Measurements from ENCODE around the gene C1orf174. TPM values are rescaled to one million over a fixed set of nuclear protein-coding genes. Genes with fewer than 3 reads are reported as not detected.

C1orf174 gene
- total and polyA plus RNA-seq, 8 donors: 6.7 to 11.6 (median 9.2) TPM

DNA sequence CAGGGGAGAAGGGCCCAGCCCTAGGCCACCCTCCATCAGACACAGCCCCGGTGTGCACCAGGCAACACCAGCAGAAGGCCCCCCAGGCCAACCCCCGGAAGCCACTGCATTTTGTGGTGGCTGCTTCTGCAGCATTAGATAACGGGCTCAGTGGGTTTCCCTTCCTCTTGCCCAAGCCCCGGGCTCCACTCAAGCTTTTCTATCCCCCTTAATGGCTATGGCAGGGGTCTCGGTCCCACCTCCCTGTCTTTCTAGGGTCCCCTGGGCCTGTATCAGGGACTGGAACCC, 18.9 kb downstream of the C1orf174 start:
- ATAC-seq (no peak), FAIRE-seq (no peak), DNase-seq (no peak)
- Histone ChIP-seq H3K9me3 (no peaks in the 10 kb centered on the region), H3K4me1 (no peaks in the 10 kb centered on the region), H3K27ac (no peak overlapping the region), H3K4me3 (no peak overlapping the region), H3K36me3 (peaks cover 0 to 29% (median 0%) of the 10 kb centered on the region in 3 donors), H3K27me3 (no peaks in the 10 kb centered on the region)
- TF ChIP-seq, protein P1, sequence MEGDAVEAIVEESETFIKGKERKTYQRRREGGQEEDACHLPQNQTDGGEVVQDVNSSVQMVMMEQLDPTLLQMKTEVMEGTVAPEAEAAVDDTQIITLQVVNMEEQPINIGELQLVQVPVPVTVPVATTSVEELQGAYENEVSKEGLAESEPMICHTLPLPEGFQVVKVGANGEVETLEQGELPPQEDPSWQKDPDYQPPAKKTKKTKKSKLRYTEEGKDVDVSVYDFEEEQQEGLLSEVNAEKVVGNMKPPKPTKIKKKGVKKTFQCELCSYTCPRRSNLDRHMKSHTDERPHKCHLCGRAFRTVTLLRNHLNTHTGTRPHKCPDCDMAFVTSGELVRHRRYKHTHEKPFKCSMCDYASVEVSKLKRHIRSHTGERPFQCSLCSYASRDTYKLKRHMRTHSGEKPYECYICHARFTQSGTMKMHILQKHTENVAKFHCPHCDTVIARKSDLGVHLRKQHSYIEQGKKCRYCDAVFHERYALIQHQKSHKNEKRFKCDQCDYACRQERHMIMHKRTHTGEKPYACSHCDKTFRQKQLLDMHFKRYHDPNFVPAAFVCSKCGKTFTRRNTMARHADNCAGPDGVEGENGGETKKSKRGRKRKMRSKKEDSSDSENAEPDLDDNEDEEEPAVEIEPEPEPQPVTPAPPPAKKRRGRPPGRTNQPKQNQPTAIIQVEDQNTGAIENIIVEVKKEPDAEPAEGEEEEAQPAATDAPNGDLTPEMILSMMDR (IDR thresholded peaks at IDR 0.05): no peak
- WGBS, 2 donors: 92 to 94% methylated on average over 5 of the region's 5 CpGs
- intact Hi-C loops (cut with DNase I): no loop called here

DNA sequence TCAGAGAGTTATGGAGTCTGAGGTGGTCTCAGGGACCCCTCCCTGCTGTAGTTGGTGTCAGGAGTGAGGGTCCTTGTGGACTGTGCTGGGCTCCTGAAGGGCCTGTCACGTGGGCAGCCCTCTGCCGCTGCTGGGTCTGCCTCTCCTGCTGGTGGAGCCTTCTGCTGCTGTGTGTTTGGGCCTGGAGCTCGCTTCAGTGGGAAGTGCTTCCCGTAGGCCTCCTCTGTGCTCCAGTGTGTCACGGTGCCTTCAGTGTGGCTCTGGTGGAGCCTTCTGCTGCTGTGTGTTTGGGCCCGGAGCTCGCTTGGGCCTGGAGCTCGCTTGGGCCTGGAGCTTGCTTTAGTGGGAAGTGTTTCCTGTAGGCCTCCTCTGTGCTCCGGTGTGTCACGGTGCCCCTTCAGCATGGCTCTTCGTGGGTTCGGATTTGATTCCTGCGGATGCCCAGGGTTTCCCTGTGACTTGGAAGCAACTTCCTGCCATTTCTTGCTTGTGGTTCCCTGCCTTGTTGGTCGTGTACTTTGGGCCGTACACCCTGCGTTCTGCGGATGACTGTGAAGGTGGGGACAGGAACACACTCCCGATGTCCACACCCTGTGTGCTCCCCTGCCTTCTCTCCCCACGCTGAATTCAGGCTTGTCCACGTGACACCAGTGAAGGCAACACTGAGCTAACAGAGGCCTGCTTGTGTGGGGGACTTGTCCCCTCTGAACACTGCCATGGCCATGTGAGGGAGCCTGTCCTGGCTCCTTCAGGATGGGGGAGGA, 19.5 kb downstream of the C1orf174 start:
- no peak for ATAC-seq
- 92 to 98% methylated on average over 20 of the region's 20 CpGs for WGBS, 2 donors
- H3K36me3 ChIP-seq: peaks cover 0 to 30% (median 0%) of the 10 kb centered on the region in 3 donors
- TF ChIP-seq, protein P1 (IDR thresholded peaks at IDR 0.05): no peak
- H3K27ac ChIP-seq: peak overlapping the region; percentile 0 to 56 (median 38)
- H3K9me3 ChIP-seq: no peaks in the 10 kb centered on the region
- no peaks in the 10 kb centered on the region for H3K27me3 ChIP-seq
- no peak overlapping the region for H3K4me3 ChIP-seq
- intact Hi-C loops (cut with DNase I): no loop called here
- no peak for FAIRE-seq
- H3K4me1 ChIP-seq: no peaks in the 10 kb centered on the region
- no peak for DNase-seq

DNA sequence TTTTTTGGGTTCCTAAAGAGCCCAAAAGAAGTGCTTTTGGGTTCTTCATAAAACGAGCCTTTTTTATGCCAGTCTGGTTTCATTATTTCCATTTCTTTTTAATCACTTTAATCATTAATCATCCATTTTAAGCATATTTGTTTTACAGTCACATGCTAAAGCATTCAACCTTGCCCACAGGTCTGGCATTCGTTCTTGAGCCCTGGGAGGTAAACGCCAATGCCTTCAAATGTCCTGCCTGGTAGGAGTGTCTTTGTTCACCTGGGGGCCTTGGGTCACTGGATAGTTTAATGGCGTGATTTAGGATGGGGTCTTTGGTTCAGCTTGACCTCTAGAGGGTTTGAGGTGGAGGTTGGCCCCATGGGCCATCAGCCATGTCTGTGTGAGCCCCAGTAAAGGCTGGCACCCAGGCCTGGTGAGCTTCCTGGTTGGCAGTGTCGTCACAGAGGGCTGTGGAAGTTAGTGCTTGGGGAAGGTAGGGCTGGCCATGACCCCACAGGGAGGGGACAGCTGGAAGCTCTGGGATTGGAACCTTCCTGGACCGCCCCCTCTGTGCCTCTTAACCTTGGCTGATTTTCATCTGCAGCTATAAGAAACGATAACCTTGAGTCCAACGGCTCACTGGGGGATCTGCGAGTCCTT, 20.2 kb downstream of the C1orf174 start:
- FAIRE-seq (no peak), ATAC-seq (peak; percentile 38 to 53 (median 44)), DNase-seq (no peak)
- H3K36me3 ChIP-seq: peaks cover 0 to 30% (median 0%) of the 10 kb centered on the region in 3 donors
- intact Hi-C loops (cut with DNase I): no loop called here
- H3K4me3 ChIP-seq: no peak overlapping the region
- WGBS, 2 donors: 62 to 72% methylated on average over 9 of the region's 9 CpGs
- no peaks in the 10 kb centered on the region for H3K27me3 ChIP-seq
- no peaks in the 10 kb centered on the region for H3K9me3 ChIP-seq
- peak overlapping the region; percentile 0 to 56 (median 38) for H3K27ac ChIP-seq
- TF ChIP-seq, protein P1 (IDR thresholded peaks at IDR 0.05): no peak
- H3K4me1 ChIP-seq: no peaks in the 10 kb centered on the region

DNA sequence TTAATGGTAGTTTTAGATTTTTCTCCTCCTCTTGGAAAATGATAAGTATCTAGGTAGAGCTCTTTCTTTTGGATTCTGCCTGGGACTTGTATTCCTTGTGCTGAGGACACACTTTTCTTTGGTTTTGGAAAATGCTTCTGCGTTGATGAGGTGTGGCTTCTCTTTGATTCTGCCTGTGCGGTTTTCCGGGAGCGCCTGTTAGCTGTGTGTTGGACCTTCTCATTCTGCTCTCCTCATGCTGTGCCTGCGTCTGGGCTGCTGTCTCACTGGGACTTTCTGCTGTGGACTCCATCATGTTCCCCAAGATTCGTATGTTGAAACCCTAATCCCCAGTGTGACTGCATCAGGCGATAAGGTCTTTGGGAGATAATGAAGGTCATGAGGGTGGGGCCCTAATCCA, 21.0 kb downstream of the C1orf174 start:
- peak overlapping the region in 2 of 4 donors; percentile 36 to 56 for H3K27ac ChIP-seq
- WGBS, 2 donors: 96 to 98% methylated on average over 7 of the region's 7 CpGs
- intact Hi-C loops (cut with DNase I): no loop called here
- H3K27me3 ChIP-seq: no peaks in the 10 kb centered on the region
- DNase-seq: no peak
- no peaks in the 10 kb centered on the region for H3K9me3 ChIP-seq
- peaks cover 0 to 25% (median 0%) of the 10 kb centered on the region in 3 donors for H3K36me3 ChIP-seq
- TF ChIP-seq, protein P1 (IDR thresholded peaks at IDR 0.05): no peak
- no peak overlapping the region for H3K4me3 ChIP-seq
- no peaks in the 10 kb centered on the region for H3K4me1 ChIP-seq
- ATAC-seq: no peak
- FAIRE-seq: no peak

DNA sequence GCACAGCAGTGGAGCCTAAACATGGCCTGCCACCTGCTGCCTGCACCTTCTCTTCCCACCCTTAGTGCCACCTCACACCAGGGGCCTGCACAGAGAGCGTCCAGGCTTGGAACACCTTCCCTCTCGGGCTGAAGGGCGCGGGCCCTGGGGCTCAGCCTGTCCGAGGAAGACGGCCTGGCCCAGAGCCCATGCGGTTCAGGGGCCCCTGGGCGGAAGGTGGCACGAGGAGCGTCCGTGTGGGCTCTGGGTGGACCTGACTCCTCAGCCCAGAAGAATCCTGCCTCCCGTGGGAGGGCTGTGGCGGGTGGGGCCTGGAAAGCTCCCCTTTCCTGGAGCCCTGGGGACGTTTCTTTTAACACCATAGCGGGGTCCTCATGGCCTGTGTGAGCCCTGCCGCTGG, 23.4 kb downstream of the C1orf174 start:
- WGBS, 2 donors: 94 to 96% methylated on average over 16 of the region's 16 CpGs
- H3K36me3 ChIP-seq: peaks cover 0 to 42% (median 0%) of the 10 kb centered on the region in 3 donors
- ATAC-seq (no peak), FAIRE-seq (no peak), DNase-seq (no peak)
- no peak overlapping the region for H3K27ac ChIP-seq
- TF ChIP-seq, protein P1 (IDR thresholded peaks at IDR 0.05): no peak
- intact Hi-C loops (cut with DNase I): no loop called here
- no peaks in the 10 kb centered on the region for H3K9me3 ChIP-seq
- no peaks in the 10 kb centered on the region for H3K27me3 ChIP-seq
- no peak overlapping the region for H3K4me3 ChIP-seq
- no peaks in the 10 kb centered on the region for H3K4me1 ChIP-seq

Data from pancreas (tissue), 10 donors.